OCI-LY1 (cell line): ENCODE data around the gene PARP15.

Experiments
- H2AFZ ChIP-seq: fragments of 200-600 bp; sonication (generic), shearing (Covaris generic); 2 replicates; pipeline ENCODE4 v1.6.0; 2014; ENCODE audit warnings: antibody characterized with exemption, mild to moderate bottlenecking, low read length
- H3F3A ChIP-seq: fragments of 200-600 bp; sonication (generic), shearing (Covaris generic); 2 replicates; pipeline ENCODE4 v1.6.0; 2014; ENCODE audit warnings: mild to moderate bottlenecking, antibody characterized with exemption, low read length, moderate library complexity; ENCODE audit not compliant: insufficient read depth
- H3K27ac ChIP-seq: fragments of 200-600 bp; sonication (generic); 2 replicates; pipeline ENCODE4 v1.5.1; 2014; ENCODE audit warnings: low read length, mixed run types, mild to moderate bottlenecking, low read depth; ENCODE audit not compliant: poor library complexity, severe bottlenecking
- H3K27me3 ChIP-seq: fragments of 200-600 bp; sonication (generic); 2 replicates; pipeline ENCODE4 v1.6.0; 2014; ENCODE audit warnings: antibody characterized with exemption, mild to moderate bottlenecking, low read length, moderate library complexity; ENCODE audit not compliant: insufficient read depth
- H3K36me3 ChIP-seq: fragments of 200-600 bp; sonication (generic); 2 replicates; pipeline ENCODE4 v1.6.1; 2014; ENCODE audit warnings: mild to moderate bottlenecking, antibody characterized with exemption, low read length, moderate library complexity, mixed read lengths; ENCODE audit not compliant: insufficient read depth
- H3K4me1 ChIP-seq: fragments of 200-600 bp; sonication (generic); 2 replicates; pipeline ENCODE4 v1.5.1; 2014; ENCODE audit warnings: mild to moderate bottlenecking, low read length, moderate library complexity; ENCODE audit not compliant: insufficient read depth, severe bottlenecking
- H3K4me2 ChIP-seq: fragments of 200-600 bp; sonication (generic), shearing (Covaris generic); 2 replicates; pipeline ENCODE4 v1.6.1; 2014; ENCODE audit warnings: low read length
- H3K4me3 ChIP-seq: fragments of 200-600 bp; sonication (generic); 2 replicates; pipeline ENCODE4 v1.5.1; 2014; ENCODE audit warnings: low read length, low read depth, mild to moderate bottlenecking, mixed read lengths; ENCODE audit not compliant: poor library complexity, severe bottlenecking
- H3K79me2 ChIP-seq: fragments of 200-600 bp; shearing (Covaris generic); 2 replicates; pipeline ENCODE4 v1.6.1; 2016; ENCODE audit warnings: mixed run types, low read length, mixed read lengths; ENCODE audit not compliant: insufficient read depth
- H3K9ac ChIP-seq: fragments of 200-600 bp; sonication (generic), shearing (Covaris generic); 2 replicates; pipeline ENCODE4 v1.6.1; 2014; ENCODE audit warnings: mild to moderate bottlenecking, low read length, mixed read lengths
- H3K9me2 ChIP-seq: fragments of 200-600 bp; sonication (generic), shearing (Covaris generic); 2 replicates; pipeline ENCODE4 v1.6.1; 2014; ENCODE audit warnings: low read depth, mild to moderate bottlenecking, low read length, mixed read lengths
- H3K9me3 ChIP-seq: fragments of 200-600 bp; shearing (Covaris generic); 2 replicates; pipeline ENCODE4 v1.6.1; 2014; ENCODE audit warnings: low read length, mixed read lengths
- H4K20me1 ChIP-seq: fragments of 200-600 bp; sonication (generic), shearing (Covaris generic); 2 replicates; pipeline ENCODE4 v1.6.0; 2016; ENCODE audit warnings: mild to moderate bottlenecking, low read length; ENCODE audit not compliant: insufficient read depth
- EZH2 ChIP-seq: fragments of 200-600 bp; sonication (generic), shearing (Covaris generic); IDR thresholded peaks from 2 replicates; pipeline ENCODE4 v1.8.0; 2017; ENCODE audit warnings: borderline replicate concordance, mixed run types, mild to moderate bottlenecking, antibody characterized with exemption, low read length, moderate library complexity, mixed read lengths
- TF ChIP-seq, protein P1 (sequence below): fragments of 200-600 bp; sonication (generic), shearing (Covaris generic); IDR thresholded peaks from 2 replicates; pipeline ENCODE4 v1.5.1; 2017; ENCODE audit warnings: mild to moderate bottlenecking, antibody characterized with exemption, low read length, moderate library complexity, mixed read lengths

PARP15 gene

DNA sequence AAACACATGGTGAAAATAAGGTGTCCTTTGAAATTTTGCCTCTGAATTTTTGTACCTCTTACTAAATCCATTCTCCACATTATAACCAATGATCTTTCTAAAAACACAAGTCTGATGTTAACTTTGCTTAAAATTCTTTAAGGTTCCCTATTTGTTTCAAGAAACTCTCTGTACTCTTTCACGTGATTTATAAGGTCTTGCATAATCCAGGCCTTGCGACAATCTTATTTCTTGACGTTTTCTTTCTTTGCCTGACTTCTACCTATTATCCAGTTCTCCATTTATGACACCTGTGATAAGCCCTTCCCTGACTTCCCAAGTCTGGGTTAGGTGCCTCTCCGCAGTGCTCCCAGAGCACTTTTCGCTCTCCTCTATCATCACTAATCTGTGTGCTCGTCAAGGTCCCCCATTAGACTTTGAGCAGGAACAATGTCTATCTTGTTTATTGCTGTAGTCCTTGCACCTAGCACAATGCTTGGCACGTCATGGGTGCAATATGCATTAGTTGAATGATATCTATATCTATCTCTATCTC, 38.4 kb upstream of the PARP15 start:
- TF ChIP-seq, protein P1, sequence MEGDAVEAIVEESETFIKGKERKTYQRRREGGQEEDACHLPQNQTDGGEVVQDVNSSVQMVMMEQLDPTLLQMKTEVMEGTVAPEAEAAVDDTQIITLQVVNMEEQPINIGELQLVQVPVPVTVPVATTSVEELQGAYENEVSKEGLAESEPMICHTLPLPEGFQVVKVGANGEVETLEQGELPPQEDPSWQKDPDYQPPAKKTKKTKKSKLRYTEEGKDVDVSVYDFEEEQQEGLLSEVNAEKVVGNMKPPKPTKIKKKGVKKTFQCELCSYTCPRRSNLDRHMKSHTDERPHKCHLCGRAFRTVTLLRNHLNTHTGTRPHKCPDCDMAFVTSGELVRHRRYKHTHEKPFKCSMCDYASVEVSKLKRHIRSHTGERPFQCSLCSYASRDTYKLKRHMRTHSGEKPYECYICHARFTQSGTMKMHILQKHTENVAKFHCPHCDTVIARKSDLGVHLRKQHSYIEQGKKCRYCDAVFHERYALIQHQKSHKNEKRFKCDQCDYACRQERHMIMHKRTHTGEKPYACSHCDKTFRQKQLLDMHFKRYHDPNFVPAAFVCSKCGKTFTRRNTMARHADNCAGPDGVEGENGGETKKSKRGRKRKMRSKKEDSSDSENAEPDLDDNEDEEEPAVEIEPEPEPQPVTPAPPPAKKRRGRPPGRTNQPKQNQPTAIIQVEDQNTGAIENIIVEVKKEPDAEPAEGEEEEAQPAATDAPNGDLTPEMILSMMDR: no peak
- TF ChIP-seq EZH2: no peak
- Histone ChIP-seq H3K9me2 (no peaks in the 10 kb centered on the region), H3F3A (no peaks in the 10 kb centered on the region), H3K36me3 (no peaks in the 10 kb centered on the region), H4K20me1 (no peaks in the 10 kb centered on the region), H3K9ac (no peak overlapping the region), H3K4me3 (no peak overlapping the region), H3K4me1 (no peaks in the 10 kb centered on the region), H3K27ac (no peak overlapping the region), H2AFZ (no peak overlapping the region), H3K79me2 (no peaks in the 10 kb centered on the region), H3K27me3 (no peaks in the 10 kb centered on the region), H3K4me2 (no peak overlapping the region), H3K9me3 (no peaks in the 10 kb centered on the region)

DNA sequence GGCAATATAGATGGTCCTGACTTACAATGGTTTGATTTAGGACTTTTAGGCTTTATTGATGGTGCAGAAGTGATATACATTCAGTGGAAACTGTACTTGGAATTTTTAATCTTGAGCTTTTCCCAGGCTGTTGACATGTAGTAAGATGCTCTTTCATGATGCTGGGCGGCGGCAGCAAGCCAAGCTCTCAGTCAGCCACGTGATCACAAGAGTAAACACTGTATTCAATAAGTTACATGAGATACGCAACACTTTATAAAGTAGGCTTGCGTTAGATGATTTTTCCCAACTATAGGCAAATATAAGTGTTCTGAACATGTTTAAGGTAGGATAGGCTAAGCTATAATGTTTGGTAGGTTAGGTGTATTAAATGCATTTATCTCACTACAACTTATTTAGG, 31.3 kb upstream of the PARP15 start:
- no peaks in the 10 kb centered on the region for H3K36me3 ChIP-seq

DNA sequence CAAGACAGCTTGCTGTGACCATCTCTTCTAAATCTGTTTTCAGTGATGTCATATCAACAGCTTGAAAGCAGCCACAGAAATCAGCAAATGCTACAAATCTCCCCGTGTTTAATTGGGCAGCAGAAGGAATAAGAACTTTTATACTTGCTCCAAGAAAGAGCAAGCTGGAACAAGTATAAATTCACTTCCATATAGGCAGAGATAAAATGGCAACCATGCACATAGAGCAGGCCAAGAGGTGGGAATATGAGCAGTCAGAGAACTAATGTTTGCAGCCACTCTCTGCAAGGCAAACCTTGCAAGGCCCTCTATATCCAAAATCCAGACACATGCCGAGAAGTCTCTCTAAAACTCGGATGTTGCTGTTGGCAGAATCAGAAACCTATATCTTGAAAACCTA, 29.4 kb upstream of the PARP15 start:
- Histone ChIP-seq H3F3A (no peaks in the 10 kb centered on the region), H4K20me1 (no peaks in the 10 kb centered on the region), H3K27me3 (no peaks in the 10 kb centered on the region), H3K27ac (no peak overlapping the region), H3K9me3 (no peaks in the 10 kb centered on the region), H3K36me3 (no peaks in the 10 kb centered on the region), H3K79me2 (no peaks in the 10 kb centered on the region), H3K4me2 (no peak overlapping the region), H3K4me1 (no peaks in the 10 kb centered on the region), H3K9me2 (no peaks in the 10 kb centered on the region), H3K4me3 (no peak overlapping the region), H3K9ac (no peak overlapping the region), H2AFZ (no peak overlapping the region)
- TF ChIP-seq, protein P1: no peak
- TF ChIP-seq EZH2: no peak

More for the DNA sequence above, 31.3 kb upstream of the PARP15 start:
- Histone ChIP-seq H3K4me3 (no peak overlapping the region), H4K20me1 (no peaks in the 10 kb centered on the region), H3K27me3 (no peaks in the 10 kb centered on the region), H3K9ac (no peak overlapping the region), H2AFZ (no peak overlapping the region), H3K4me1 (no peaks in the 10 kb centered on the region), H3K27ac (no peak overlapping the region), H3K79me2 (no peaks in the 10 kb centered on the region), H3K9me2 (no peaks in the 10 kb centered on the region), H3K4me2 (no peak overlapping the region), H3K9me3 (no peaks in the 10 kb centered on the region), H3F3A (no peaks in the 10 kb centered on the region)
- TF ChIP-seq, protein P1: no peak
- TF ChIP-seq EZH2: no peak
